CD14-positive monocyte (primary cell): ENCODE measurements around the gene RCVRN. TPM values are rescaled to one million over a fixed set of nuclear protein-coding genes. Genes with fewer than 3 reads are reported as not detected.

Source experiments
- DNase-seq, 3 donors: peaks; one replicate each; pipeline ENCODE4 v3.0.0-alpha.2; 2011 to 2022
- H2AFZ ChIP-seq: 2 replicates; pipeline ENCODE4 v1.6.0; 2012; ENCODE audit warnings: mild to moderate bottlenecking, low read depth, low read length, inconsistent platforms; ENCODE audit not compliant: insufficient read depth, poor library complexity, severe bottlenecking
- H3K27ac ChIP-seq, 2 donors: 1 replicate in 1 of 2; 2 replicates in 1 of 2; pipeline ENCODE4 v1.5.1; 2012 to 2013; ENCODE audit warnings: low read length in 2 of 2, control low read depth in 1 of 2, inconsistent platforms in 1 of 2, low read depth in 1 of 2, mild to moderate bottlenecking in 1 of 2
- H3K27me3 ChIP-seq, 2 donors: one replicate each; pipeline versions ENCODE4 v1.6.0 to v1.6.1; 2011 to 2013; ENCODE audit warnings: low read length in 2 of 2; ENCODE audit not compliant: control insufficient read depth in 2 of 2, insufficient read depth in 2 of 2
- H3K36me3 ChIP-seq, 2 donors: replicated peaks in 1 of 2; 1 replicate in 1 of 2; 2 replicates in 1 of 2; pipeline versions ENCODE4 v1.5.1 to v1.6.1; 2012 to 2013; ENCODE audit warnings: low read length in 2 of 2, control low read depth in 1 of 2, inconsistent platforms in 1 of 2, mild to moderate bottlenecking in 1 of 2; ENCODE audit not compliant: insufficient read depth in 2 of 2, control insufficient read depth in 1 of 2
- H3K4me1 ChIP-seq, 2 donors: 1 replicate in 1 of 2; 2 replicates in 1 of 2; pipeline versions ENCODE4 v1.5.1 to v1.6.1; 2012 to 2013; ENCODE audit warnings: low read length in 2 of 2, control low read depth in 1 of 2, inconsistent platforms in 1 of 2, mild to moderate bottlenecking in 1 of 2, moderate library complexity in 1 of 2; ENCODE audit not compliant: insufficient read depth in 2 of 2, control insufficient read depth in 1 of 2
- H3K4me2 ChIP-seq: replicated peaks from 2 replicates; pipeline ENCODE3; 2012; ENCODE audit warnings: low read length, moderate library complexity, mild to moderate bottlenecking; ENCODE audit not compliant: poor library complexity, severe bottlenecking; ENCODE audit errors: extremely low read depth
- H3K4me3 ChIP-seq, 3 experiments: fragments of 200-600 bp in 1 of 3; sonication (generic) in 1 of 3; replicated peaks in 1 of 3; 1 replicate in 2 of 3; 2 replicates in 1 of 3; pipeline ENCODE4 v1.5.1; 2011 to 2013; ENCODE audit warnings: low read length in 3 of 3, mild to moderate bottlenecking in 3 of 3, control low read depth in 2 of 3, low read depth in 2 of 3, inconsistent platforms in 1 of 3, moderate library complexity in 1 of 3
- H3K79me2 ChIP-seq: 2 replicates; pipeline ENCODE4 v1.6.0; 2012; ENCODE audit warnings: mild to moderate bottlenecking, control low read depth, inconsistent platforms, low read length, moderate library complexity; ENCODE audit not compliant: insufficient read depth
- H3K9ac ChIP-seq: 2 replicates; pipeline ENCODE4 v1.6.0; 2017; ENCODE audit warnings: low read length, mild to moderate bottlenecking; ENCODE audit not compliant: insufficient read depth, poor library complexity, severe bottlenecking
- H3K9me3 ChIP-seq, 2 donors: replicated peaks in 1 of 2; 1 replicate in 1 of 2; 2 replicates in 1 of 2; pipeline versions ENCODE4 v1.5.1 to v1.6.1; 2012 to 2013; ENCODE audit warnings: low read length in 2 of 2, control low read depth in 1 of 2; ENCODE audit not compliant: control insufficient read depth in 1 of 2, insufficient read depth in 1 of 2
- H4K20me1 ChIP-seq: 2 replicates; pipeline ENCODE4 v1.6.0; 2012; ENCODE audit warnings: mild to moderate bottlenecking, low read length, control low read depth, moderate library complexity; ENCODE audit not compliant: insufficient read depth
- H3K27ac Mint-ChIP-seq, 7 donors: one replicate each; pipeline ENCODE4 v1.8.0; 2020; ENCODE audit warnings: mild to moderate bottlenecking in 7 of 7, mixed read lengths in 7 of 7, moderate library complexity in 6 of 7, inconsistent platforms in 2 of 7
- H3K27me3 Mint-ChIP-seq, 3 donors: one replicate each; pipeline ENCODE4 v1.8.0; 2021 to 2022; ENCODE audit warnings: low read depth in 3 of 3, mild to moderate bottlenecking in 3 of 3, mixed read lengths in 3 of 3, moderate library complexity in 3 of 3, inconsistent platforms in 1 of 3
- H3K36me3 Mint-ChIP-seq, 2 donors: one replicate each; pipeline ENCODE4 v1.8.0; 2020; ENCODE audit warnings: mixed read lengths in 2 of 2, inconsistent platforms in 1 of 2, mild to moderate bottlenecking in 1 of 2
- H3K4me1 Mint-ChIP-seq: one replicate; pipeline ENCODE4 v1.8.0; 2020; ENCODE audit warnings: mild to moderate bottlenecking, mixed read lengths
- H3K4me3 Mint-ChIP-seq, 2 donors: one replicate each; pipeline ENCODE4 v1.8.0; 2020; ENCODE audit warnings: mild to moderate bottlenecking in 2 of 2, mixed read lengths in 2 of 2, moderate library complexity in 1 of 2
- H3K9me3 Mint-ChIP-seq, 7 donors: one replicate each; pipeline ENCODE4 v1.8.0; 2020 to 2022; ENCODE audit warnings: mixed read lengths in 7 of 7, mild to moderate bottlenecking in 6 of 7, moderate library complexity in 6 of 7, inconsistent platforms in 2 of 7
- CTCF ChIP-seq: fragments of 200-600 bp; IDR thresholded peaks from one replicate; pipeline ENCODE4 v1.8.0; 2022; ENCODE audit warnings: antibody characterized with exemption, mild to moderate bottlenecking
- WGBS: methylation state at CpG from one replicate; pipeline ENCODE4 v1.1.5; 2013; ENCODE audit warnings: missing lambda C conversion rate; ENCODE audit not compliant: insufficient coverage; 5-methylcytosine and 5-hydroxymethylcytosine counted together
- intact Hi-C, 2 donors: fragments of 100-400 bp; cut with micrococcal nuclease; formaldehyde crosslinking; loops; one replicate each; pipeline versions ENCODE4 v1.15.0 to v1.15.1; 2023
- polyA minus RNA-seq: library from RNA; depleted of rRNA, polyadenylated mRNA; stranded (reverse); fragments of >200 nt; gene quantifications from 2 replicates; pipeline ENCODE4 v1.2.3, GENCODE V29; 2012
- polyA plus RNA-seq, 3 donors: library from polyadenylated mRNA; depleted of rRNA in 1 of 3; unstranded in 2 of 3; stranded (reverse) in 1 of 3; fragments of 300-500 nt in 2 of 3; fragments of >200 nt in 1 of 3; fragmentation: Illumina TruSeq in 2 of 3; gene quantifications; 1 replicate in 2 of 3; 2 replicates in 1 of 3; pipeline ENCODE4 v1.2.3, GENCODE V29; 2012 to 2021
- total RNA-seq, 12 experiments: library from RNA in 1 of 12; stranded (reverse) in 1 of 12; fragments of 120-200 nt in 1 of 12; gene quantifications; one replicate each; pipeline ENCODE4 v1.2.4 and lab custom pipeline; 2013 to 2026; ENCODE audit warnings: mixed read lengths in 6 of 12, inconsistent platforms in 1 of 12

The RCVRN gene
- total RNA-seq (2013) = 1.1 TPM
- polyA plus RNA-seq (1 to 10 TPM in 1 of 3 donors, not detected in 2; 2.5 TPM), polyA minus RNA-seq (0.48 and 0.83 TPM in 2 replicates), total RNA-seq (lab: John Stamatoyannopoulos, UW) (0.23 to 12.0 (median 3.4) reads per million in 11 experiments)

- Mint-ChIP-seq H3K9me3 (no peaks in the 10 kb centered on the region), H3K27me3 (peaks cover 19 to 28% (median 24%) of the 10 kb centered on the region in 3 donors), H3K4me3 (no peak within 1 kb of the TSS), H3K36me3 (peaks cover 0 to 2% of the 10 kb centered on the region in 2 donors), H3K4me1 (peaks cover 2% of the 10 kb centered on the region), H3K27ac (peak within 1 kb of the TSS in 1 of 7 donors; percentile 15)
- no peaks in the 10 kb centered on the region for H3K36me3 ChIP-seq
- DNase-seq = no peak
- 88% methylated on average over 7 of the region's 11 CpGs for WGBS
- no peak within 1 kb of the TSS for H3K9ac ChIP-seq
- no peak for TF ChIP-seq CTCF
- H3K27me3 ChIP-seq = peaks cover 0 to 15% of the 10 kb centered on the region in 2 donors
- H3K4me3 ChIP-seq = no peak within 1 kb of the TSS
- no peaks in the 10 kb centered on the region for H3K9me3 ChIP-seq
- intact Hi-C loops = loop anchor here (5.0 kb wide), 1 partner anchor 712 kb away; no protein-coding TSS in a partner anchor
- H3K4me2 ChIP-seq = no peak within 1 kb of the TSS
- no peak within 1 kb of the TSS for H3K27ac ChIP-seq
- H3K79me2 ChIP-seq = no peaks in the 10 kb centered on the region
- no peak within 1 kb of the TSS for H2AFZ ChIP-seq
- peaks cover 19% of the 10 kb centered on the region for H4K20me1 ChIP-seq
- no peaks in the 10 kb centered on the region for H3K4me1 ChIP-seq
Measured at GRCh38 chr17:9905078-9905415, at the start of gene RCVRN. Gene RCVRN, minus strand, starts transcription at chr17:9905271. Its CDS starts 91 bp downstream, at chr17:9905180.

DNA sequence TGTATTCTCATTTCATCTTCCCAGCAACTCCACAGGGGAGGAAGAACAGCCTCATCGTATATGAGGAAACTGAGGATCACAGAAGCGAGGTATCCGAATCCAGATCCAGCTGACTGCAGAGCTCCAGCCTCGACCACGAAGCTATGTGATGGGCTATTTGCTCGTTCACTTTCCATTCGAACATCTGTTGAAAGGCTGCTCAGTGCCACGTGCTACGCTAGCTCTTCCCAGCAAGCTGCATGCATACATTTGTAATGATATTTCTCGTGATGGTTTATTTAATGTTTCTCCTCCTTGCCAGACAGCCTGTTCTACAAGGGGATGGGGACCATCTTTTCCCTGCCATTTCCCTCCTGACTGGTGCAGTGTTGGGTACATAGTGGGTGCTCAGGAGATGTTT is 48.4 kb upstream of the RCVRN start:
- no peak overlapping the region for H3K4me3 ChIP-seq
- H3K79me2 ChIP-seq = peaks cover 52% of the 10 kb centered on the region
- H3K9ac ChIP-seq = no peak overlapping the region
- H3K4me1 ChIP-seq = no peaks in the 10 kb centered on the region
- peak overlapping the region in 3 of 7 donors; percentile 8 to 66 (median 46) for H3K27ac Mint-ChIP-seq
- 93% methylated on average over 9 of the region's 10 CpGs for WGBS
- H3K9me3 ChIP-seq = no peaks in the 10 kb centered on the region
- H3K4me3 Mint-ChIP-seq = no peak overlapping the region
- peaks cover 66 to 94% of the 10 kb centered on the region in 2 donors for H3K36me3 ChIP-seq
- H3K4me1 Mint-ChIP-seq = no peaks in the 10 kb centered on the region
- peaks cover 48 to 92% of the 10 kb centered on the region in 2 donors for H3K36me3 Mint-ChIP-seq
- no peaks in the 10 kb centered on the region for H3K27me3 ChIP-seq
- DNase-seq = no peak
- H3K9me3 Mint-ChIP-seq = no peaks in the 10 kb centered on the region
- TF ChIP-seq CTCF = no peak
- peaks cover 0 to 2% (median 0%) of the 10 kb centered on the region in 3 donors for H3K27me3 Mint-ChIP-seq
- H3K27ac ChIP-seq = no peak overlapping the region
- H4K20me1 ChIP-seq = peaks cover 100% of the 10 kb centered on the region
- H2AFZ ChIP-seq = no peak overlapping the region
- intact Hi-C loops = no loop called here
- no peak overlapping the region for H3K4me2 ChIP-seq
